GM23338 (cell line): ENCODE results near the gene PYGB.

ENCODE experiments used
- CREB1 ChIP-seq: fragments of 250-450 bp; sonication (Bioruptor Pico); IDR thresholded peaks from 2 replicates; pipeline ENCODE4 v1.5.0; 2020; ENCODE audit warnings: low read depth, mild to moderate bottlenecking, moderate library complexity
- EZH2 ChIP-seq: fragments of 200-600 bp; sonication (generic); IDR thresholded peaks from one replicate; pipeline ENCODE4 v1.8.0; 2017; ENCODE audit warnings: antibody characterized with exemption, mild to moderate bottlenecking, low read depth; ENCODE audit not compliant: unreplicated experiment
- EZH2phosphoT487 ChIP-seq: fragments of 200-600 bp; sonication (generic); IDR thresholded peaks from one replicate; pipeline ENCODE4 v1.8.1; 2018; ENCODE audit warnings: antibody characterized with exemption; ENCODE audit not compliant: unreplicated experiment
- JUNB ChIP-seq: IDR thresholded peaks from one replicate; pipeline ENCODE4 v1.6.1; 2016; ENCODE audit warnings: antibody characterized with exemption; ENCODE audit not compliant: unreplicated experiment
- NANOG ChIP-seq: IDR thresholded peaks from 2 replicates; pipeline ENCODE4 v1.6.1; 2016; ENCODE audit warnings: antibody characterized with exemption, borderline replicate concordance
- POLR2AphosphoS5 ChIP-seq: IDR thresholded peaks from 2 replicates; pipeline ENCODE4 v1.6.1; 2016; ENCODE audit warnings: antibody characterized with exemption, low read depth
- STAT1 ChIP-seq: IDR thresholded peaks from one replicate; pipeline ENCODE4 v1.6.1; 2016; ENCODE audit warnings: antibody characterized with exemption; ENCODE audit not compliant: unreplicated experiment
- ZNF114 ChIP-seq: fragments of 250-450 bp; sonication (Bioruptor Pico); IDR thresholded peaks from 2 replicates; pipeline ENCODE4 v1.5.0; 2020; ENCODE audit warnings: mild to moderate bottlenecking, moderate library complexity
- ZNF331 ChIP-seq: fragments of 250-450 bp; sonication (Bioruptor Pico); IDR thresholded peaks from 2 replicates; pipeline ENCODE4 v1.5.0; 2020; ENCODE audit warnings: low read depth, mild to moderate bottlenecking, moderate library complexity
- ZNF462 ChIP-seq: fragments of 250-450 bp; sonication (Bioruptor Pico); IDR thresholded peaks from 2 replicates; pipeline ENCODE4 v1.5.0; 2020; ENCODE audit warnings: mild to moderate bottlenecking, moderate library complexity
- TF ChIP-seq, protein P1 (sequence below), 2 experiments: fragments of 200-600 bp in 1 of 2; sonication (generic) in 1 of 2; conservative IDR thresholded peaks; 2 replicates each; pipeline versions ENCODE4 v1.5.1 to v1.6.1; 2016 to 2017; ENCODE audit warnings: antibody characterized with exemption in 2 of 2, low read depth in 2 of 2, mild to moderate bottlenecking in 2 of 2, moderate library complexity in 1 of 2
- TF ChIP-seq, protein P2 (sequence below): IDR thresholded peaks from one replicate; pipeline ENCODE4 v1.6.1; 2018; ENCODE audit warnings: antibody characterized with exemption; ENCODE audit not compliant: unreplicated experiment
- TF ChIP-seq, protein P3 (sequence below): IDR thresholded peaks from 2 replicates; pipeline ENCODE4 v1.6.1; 2016; ENCODE audit warnings: antibody characterized with exemption

DNA sequence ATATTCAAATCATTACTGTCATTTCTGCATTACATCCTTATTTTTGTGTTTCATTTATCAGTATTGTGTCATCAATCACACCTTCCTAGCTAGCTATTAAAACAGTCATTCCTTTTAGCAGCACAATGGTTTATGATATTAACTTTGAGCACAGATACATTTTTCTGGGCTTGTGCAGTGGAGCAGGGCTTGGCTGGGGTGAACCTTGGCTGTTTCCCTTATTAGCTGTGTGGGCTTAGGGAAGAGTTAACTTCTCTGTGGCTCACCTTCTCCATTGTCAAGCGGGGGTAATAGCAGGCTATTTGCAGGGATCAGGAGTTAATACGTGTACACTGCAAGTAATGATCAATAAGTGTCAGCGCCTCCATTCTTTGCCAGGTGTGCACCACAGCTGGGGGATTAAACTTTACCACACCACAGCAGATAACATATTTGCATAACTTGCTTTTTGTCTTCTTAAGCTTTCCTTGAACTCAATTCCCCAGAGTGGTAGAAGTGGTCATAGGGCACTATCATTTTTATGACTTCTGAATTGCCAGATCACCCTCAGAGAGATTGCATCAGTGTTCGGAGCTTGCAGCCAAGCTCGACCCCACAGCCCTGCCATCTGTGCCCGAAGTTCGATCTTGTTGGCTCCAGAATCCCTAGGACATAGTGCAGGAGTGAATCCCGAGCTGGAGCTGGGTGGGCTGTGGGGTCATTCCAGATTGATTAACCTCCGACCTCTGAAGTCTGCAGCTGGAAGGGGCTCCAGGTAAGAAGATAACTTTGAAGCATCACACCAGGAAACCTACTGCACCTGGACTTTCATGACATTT is 1.5 kb upstream of the PYGB start:
- no peak for TF ChIP-seq POLR2AphosphoS5
- TF ChIP-seq, protein P1, sequence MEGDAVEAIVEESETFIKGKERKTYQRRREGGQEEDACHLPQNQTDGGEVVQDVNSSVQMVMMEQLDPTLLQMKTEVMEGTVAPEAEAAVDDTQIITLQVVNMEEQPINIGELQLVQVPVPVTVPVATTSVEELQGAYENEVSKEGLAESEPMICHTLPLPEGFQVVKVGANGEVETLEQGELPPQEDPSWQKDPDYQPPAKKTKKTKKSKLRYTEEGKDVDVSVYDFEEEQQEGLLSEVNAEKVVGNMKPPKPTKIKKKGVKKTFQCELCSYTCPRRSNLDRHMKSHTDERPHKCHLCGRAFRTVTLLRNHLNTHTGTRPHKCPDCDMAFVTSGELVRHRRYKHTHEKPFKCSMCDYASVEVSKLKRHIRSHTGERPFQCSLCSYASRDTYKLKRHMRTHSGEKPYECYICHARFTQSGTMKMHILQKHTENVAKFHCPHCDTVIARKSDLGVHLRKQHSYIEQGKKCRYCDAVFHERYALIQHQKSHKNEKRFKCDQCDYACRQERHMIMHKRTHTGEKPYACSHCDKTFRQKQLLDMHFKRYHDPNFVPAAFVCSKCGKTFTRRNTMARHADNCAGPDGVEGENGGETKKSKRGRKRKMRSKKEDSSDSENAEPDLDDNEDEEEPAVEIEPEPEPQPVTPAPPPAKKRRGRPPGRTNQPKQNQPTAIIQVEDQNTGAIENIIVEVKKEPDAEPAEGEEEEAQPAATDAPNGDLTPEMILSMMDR (conservative IDR thresholded peaks at IDR 0.05; ENCODE audit: low read depth in 2 of 2) = no peak
- TF ChIP-seq, protein P2, sequence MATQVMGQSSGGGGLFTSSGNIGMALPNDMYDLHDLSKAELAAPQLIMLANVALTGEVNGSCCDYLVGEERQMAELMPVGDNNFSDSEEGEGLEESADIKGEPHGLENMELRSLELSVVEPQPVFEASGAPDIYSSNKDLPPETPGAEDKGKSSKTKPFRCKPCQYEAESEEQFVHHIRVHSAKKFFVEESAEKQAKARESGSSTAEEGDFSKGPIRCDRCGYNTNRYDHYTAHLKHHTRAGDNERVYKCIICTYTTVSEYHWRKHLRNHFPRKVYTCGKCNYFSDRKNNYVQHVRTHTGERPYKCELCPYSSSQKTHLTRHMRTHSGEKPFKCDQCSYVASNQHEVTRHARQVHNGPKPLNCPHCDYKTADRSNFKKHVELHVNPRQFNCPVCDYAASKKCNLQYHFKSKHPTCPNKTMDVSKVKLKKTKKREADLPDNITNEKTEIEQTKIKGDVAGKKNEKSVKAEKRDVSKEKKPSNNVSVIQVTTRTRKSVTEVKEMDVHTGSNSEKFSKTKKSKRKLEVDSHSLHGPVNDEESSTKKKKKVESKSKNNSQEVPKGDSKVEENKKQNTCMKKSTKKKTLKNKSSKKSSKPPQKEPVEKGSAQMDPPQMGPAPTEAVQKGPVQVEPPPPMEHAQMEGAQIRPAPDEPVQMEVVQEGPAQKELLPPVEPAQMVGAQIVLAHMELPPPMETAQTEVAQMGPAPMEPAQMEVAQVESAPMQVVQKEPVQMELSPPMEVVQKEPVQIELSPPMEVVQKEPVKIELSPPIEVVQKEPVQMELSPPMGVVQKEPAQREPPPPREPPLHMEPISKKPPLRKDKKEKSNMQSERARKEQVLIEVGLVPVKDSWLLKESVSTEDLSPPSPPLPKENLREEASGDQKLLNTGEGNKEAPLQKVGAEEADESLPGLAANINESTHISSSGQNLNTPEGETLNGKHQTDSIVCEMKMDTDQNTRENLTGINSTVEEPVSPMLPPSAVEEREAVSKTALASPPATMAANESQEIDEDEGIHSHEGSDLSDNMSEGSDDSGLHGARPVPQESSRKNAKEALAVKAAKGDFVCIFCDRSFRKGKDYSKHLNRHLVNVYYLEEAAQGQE = no peak
- TF ChIP-seq CREB1 (CRISPR knock-in tag) = no peak
- TF ChIP-seq EZH2 = no peak
- no peak for TF ChIP-seq EZH2phosphoT487
- TF ChIP-seq ZNF114 (CRISPR knock-in tag) = no peak
- no peak for TF ChIP-seq JUNB
- TF ChIP-seq, protein P3, sequence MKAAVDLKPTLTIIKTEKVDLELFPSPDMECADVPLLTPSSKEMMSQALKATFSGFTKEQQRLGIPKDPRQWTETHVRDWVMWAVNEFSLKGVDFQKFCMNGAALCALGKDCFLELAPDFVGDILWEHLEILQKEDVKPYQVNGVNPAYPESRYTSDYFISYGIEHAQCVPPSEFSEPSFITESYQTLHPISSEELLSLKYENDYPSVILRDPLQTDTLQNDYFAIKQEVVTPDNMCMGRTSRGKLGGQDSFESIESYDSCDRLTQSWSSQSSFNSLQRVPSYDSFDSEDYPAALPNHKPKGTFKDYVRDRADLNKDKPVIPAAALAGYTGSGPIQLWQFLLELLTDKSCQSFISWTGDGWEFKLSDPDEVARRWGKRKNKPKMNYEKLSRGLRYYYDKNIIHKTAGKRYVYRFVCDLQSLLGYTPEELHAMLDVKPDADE = no peak
- TF ChIP-seq ZNF331 (CRISPR knock-in tag) = no peak
- TF ChIP-seq STAT1 = no peak
- no peak for TF ChIP-seq ZNF462 (CRISPR knock-in tag)
- no peak for TF ChIP-seq NANOG
